Smooth muscle cell (in vitro differentiated cells): ENCODE results near the gene TMEM178A. TPM values are rescaled to one million over a fixed set of nuclear protein-coding genes. Genes with fewer than 3 reads are reported as not detected.

ENCODE experiments used
- DNase-seq: peaks from one replicate; lab custom pipeline; 2025; ENCODE audit not compliant: unreplicated experiment; lab: John Stamatoyannopoulos, UW
- H2AFZ ChIP-seq: fragments of 200-600 bp; sonication (generic); 2 replicates; pipeline ENCODE4 v1.6.0; 2016; ENCODE audit warnings: antibody characterized with exemption, low read depth, mild to moderate bottlenecking
- H3F3A ChIP-seq: fragments of 200-600 bp; sonication (generic); 2 replicates; pipeline ENCODE4 v1.6.0; 2017; ENCODE audit warnings: antibody characterized with exemption, low read depth
- H3K27ac ChIP-seq: fragments of 200-600 bp; sonication (generic); 2 replicates; pipeline ENCODE4 v1.5.1; 2016; ENCODE audit warnings: low read depth, mild to moderate bottlenecking
- H3K27me3 ChIP-seq: fragments of 200-600 bp; sonication (generic); 2 replicates; pipeline ENCODE4 v1.6.1; 2016; ENCODE audit warnings: low read depth, mild to moderate bottlenecking
- H3K36me3 ChIP-seq: fragments of 200-600 bp; sonication (generic); 2 replicates; pipeline ENCODE4 v1.5.1; 2016; ENCODE audit warnings: low read depth
- H3K4me1 ChIP-seq: fragments of 200-600 bp; sonication (generic); 2 replicates; pipeline ENCODE4 v1.5.1; 2016; ENCODE audit warnings: low read depth
- H3K4me2 ChIP-seq: fragments of 200-600 bp; sonication (generic); 2 replicates; pipeline ENCODE4 v1.6.0; 2016; ENCODE audit warnings: mild to moderate bottlenecking
- H3K4me3 ChIP-seq: fragments of 200-600 bp; sonication (generic); 2 replicates; pipeline ENCODE4 v1.5.1; 2016; ENCODE audit warnings: mild to moderate bottlenecking
- H3K79me2 ChIP-seq: fragments of 200-600 bp; sonication (generic); 2 replicates; pipeline ENCODE4 v1.6.0; 2016; ENCODE audit warnings: low read depth, mild to moderate bottlenecking
- H3K9ac ChIP-seq: fragments of 200-600 bp; sonication (generic); 2 replicates; pipeline ENCODE4 v1.6.0; 2016; ENCODE audit warnings: low read depth
- H3K9me3 ChIP-seq: fragments of 200-600 bp; sonication (generic); replicated peaks from 2 replicates; pipeline ENCODE4 v1.5.1; 2016; ENCODE audit warnings: low read depth
- H4K20me1 ChIP-seq: fragments of 200-600 bp; sonication (generic); 2 replicates; pipeline ENCODE4 v1.6.0; 2016; ENCODE audit warnings: low read depth
- CTCF ChIP-seq: fragments of 200-600 bp; sonication (generic); IDR thresholded peaks from 2 replicates; pipeline ENCODE4 v1.5.1; 2017; ENCODE audit warnings: borderline replicate concordance, mild to moderate bottlenecking, antibody characterized with exemption; ENCODE audit not compliant: insufficient read depth, poor library complexity, severe bottlenecking
- WGBS: methylation state at CpG from one replicate; pipeline ENCODE4 v1.1.7; 2016; ENCODE audit warnings: low lambda C conversion rate; 5-methylcytosine and 5-hydroxymethylcytosine counted together
- polyA plus RNA-seq: library from polyadenylated mRNA; unstranded; fragments of >200 nt; fragmentation: Nextera tagmentation; extraction: Ambion mirVana; gene quantifications from 2 replicates; pipeline ENCODE4 v1.2.1, GENCODE V29; 2016
- total RNA-seq: library from RNA; depleted of rRNA; stranded (reverse); fragments of >200 nt; gene quantifications from 2 replicates; pipeline ENCODE4 v1.2.3, GENCODE V29; 2014

TMEM178A gene
- total and polyA plus RNA-seq, 2 experiments from 2014 or later, result 14.6 to 22.2 TPM

DNA sequence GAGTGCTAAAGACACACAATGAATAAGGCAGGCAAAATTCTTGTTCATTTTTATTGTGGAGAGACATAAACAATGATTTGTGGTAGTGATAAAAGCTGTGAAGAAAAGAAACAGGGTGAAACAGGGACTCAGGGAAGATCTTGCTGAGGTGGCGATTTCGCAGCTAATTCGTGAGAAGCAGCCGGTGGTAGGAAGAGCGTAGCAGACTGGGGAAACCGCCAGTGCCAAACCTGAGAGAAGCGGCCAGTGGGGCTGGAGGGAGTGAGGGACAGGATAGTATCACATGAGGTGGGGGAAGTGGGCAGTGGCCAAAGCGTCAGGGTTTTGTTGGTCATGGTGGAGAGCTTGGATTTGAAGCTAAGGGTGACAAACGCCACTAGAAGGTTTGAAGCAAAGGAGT is 42.3 kb downstream of the TMEM178A start:
- no peak for DNase-seq
- Histone ChIP-seq H3F3A (no peaks in the 10 kb centered on the region), H2AFZ (no peak overlapping the region)

DNA sequence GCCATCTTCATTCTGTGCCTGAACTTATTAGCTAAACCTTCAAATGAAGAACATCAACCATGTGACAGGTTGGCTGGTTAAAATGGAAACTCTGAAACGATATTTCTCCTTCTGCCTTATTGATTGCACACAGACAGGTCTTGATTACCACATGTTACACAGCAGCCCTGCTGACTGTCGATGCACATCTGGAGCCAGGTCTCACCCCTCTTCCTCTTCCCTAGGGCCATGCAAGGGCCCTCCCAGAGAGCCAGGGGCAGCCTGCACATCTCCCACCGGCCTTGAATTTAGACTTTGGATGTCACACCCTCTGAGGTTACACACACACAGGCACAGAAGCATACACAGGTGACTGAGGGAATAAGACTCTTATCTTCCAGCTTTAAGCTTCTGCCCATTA is 45.1 kb downstream of the TMEM178A start:
- no peak for TF ChIP-seq CTCF
- H4K20me1 ChIP-seq, result no peaks in the 10 kb centered on the region

More for the DNA sequence above, 42.3 kb downstream of the TMEM178A start:
- Histone ChIP-seq H3K4me3 (no peak overlapping the region), H3K27ac (no peak overlapping the region), H3K4me1 (no peaks in the 10 kb centered on the region), H3K36me3 (no peaks in the 10 kb centered on the region), H3K27me3 (no peaks in the 10 kb centered on the region), H3K9me3 (no peaks in the 10 kb centered on the region), H4K20me1 (no peaks in the 10 kb centered on the region), H3K4me2 (no peak overlapping the region), H3K9ac (no peak overlapping the region), H3K79me2 (no peaks in the 10 kb centered on the region)
- no peak for TF ChIP-seq CTCF
- 91% methylated on average over 8 of the region's 9 CpGs for WGBS

DNA sequence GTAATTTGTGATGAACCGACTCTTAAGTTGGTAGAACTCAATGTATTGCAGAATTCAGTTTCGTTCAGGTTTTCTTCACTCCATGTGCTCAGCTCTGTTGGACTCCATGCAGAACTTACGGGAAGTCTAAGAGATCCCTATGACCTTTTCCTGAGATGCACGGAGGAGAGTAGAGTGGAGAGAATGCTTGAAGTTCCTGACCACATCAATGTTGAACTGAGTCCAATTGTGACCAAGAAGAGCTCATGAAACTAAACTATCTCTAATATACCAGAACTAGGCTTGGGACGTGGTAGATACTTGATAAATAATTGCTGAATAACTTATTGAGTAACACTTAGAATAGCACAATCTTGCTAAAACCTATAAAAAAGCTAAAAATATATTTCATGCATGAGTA is 47.2 kb downstream of the TMEM178A start:
- H3K36me3 ChIP-seq, result no peaks in the 10 kb centered on the region
- H3K79me2 ChIP-seq, result no peaks in the 10 kb centered on the region
- no peak overlapping the region for H3K4me2 ChIP-seq
- no peak overlapping the region for H2AFZ ChIP-seq
- peaks cover 4% of the 10 kb centered on the region for H3F3A ChIP-seq
- no peak for TF ChIP-seq CTCF
- peaks cover 3% of the 10 kb centered on the region for H3K4me1 ChIP-seq
- H3K27ac ChIP-seq, result no peak overlapping the region
- no peak overlapping the region for H3K9ac ChIP-seq
- H4K20me1 ChIP-seq, result no peaks in the 10 kb centered on the region
- no peaks in the 10 kb centered on the region for H3K9me3 ChIP-seq
- no peaks in the 10 kb centered on the region for H3K27me3 ChIP-seq
- 83% methylated on average over 5 of the region's 5 CpGs for WGBS
- no peak for DNase-seq
- no peak overlapping the region for H3K4me3 ChIP-seq

More for the DNA sequence above, 45.1 kb downstream of the TMEM178A start:
- H2AFZ ChIP-seq, result no peak overlapping the region
- no peak for DNase-seq
- no peaks in the 10 kb centered on the region for H3K79me2 ChIP-seq
- peaks cover 3% of the 10 kb centered on the region for H3K4me1 ChIP-seq
- WGBS, result 84% methylated on average over 3 of the region's 3 CpGs
- H3K36me3 ChIP-seq, result no peaks in the 10 kb centered on the region
- H3K27me3 ChIP-seq, result no peaks in the 10 kb centered on the region
- H3K4me2 ChIP-seq, result no peak overlapping the region
- peaks cover 4% of the 10 kb centered on the region for H3F3A ChIP-seq
- no peak overlapping the region for H3K4me3 ChIP-seq
- H3K9ac ChIP-seq, result no peak overlapping the region
- H3K9me3 ChIP-seq, result no peaks in the 10 kb centered on the region
- no peak overlapping the region for H3K27ac ChIP-seq

- Histone ChIP-seq H3K4me2 (no peak overlapping the region), H3K27ac (no peak overlapping the region), H2AFZ (no peak overlapping the region), H3K4me3 (no peak overlapping the region), H3K79me2 (no peaks in the 10 kb centered on the region), H3K4me1 (peaks cover 3% of the 10 kb centered on the region), H4K20me1 (no peaks in the 10 kb centered on the region), H3K9me3 (no peaks in the 10 kb centered on the region), H3K36me3 (no peaks in the 10 kb centered on the region), H3F3A (peaks cover 4% of the 10 kb centered on the region), H3K9ac (no peak overlapping the region), H3K27me3 (no peaks in the 10 kb centered on the region)
- no peak for DNase-seq
- TF ChIP-seq CTCF, result no peak
Measured at GRCh38 chr2:39715095-39715494, 49.4 kb downstream of the TMEM178A start.
